ENCODE data around the gene DPPA3.
A peak's percentile ranks its signal among the peaks of the same experiment; 100 is the strongest.
"Not testable (repeated sequence)": the region's sequence is repeated elsewhere in the genome, so short reads cannot be mapped to it uniquely, and the experiment has no call there.

The DPPA3 gene

DNA sequence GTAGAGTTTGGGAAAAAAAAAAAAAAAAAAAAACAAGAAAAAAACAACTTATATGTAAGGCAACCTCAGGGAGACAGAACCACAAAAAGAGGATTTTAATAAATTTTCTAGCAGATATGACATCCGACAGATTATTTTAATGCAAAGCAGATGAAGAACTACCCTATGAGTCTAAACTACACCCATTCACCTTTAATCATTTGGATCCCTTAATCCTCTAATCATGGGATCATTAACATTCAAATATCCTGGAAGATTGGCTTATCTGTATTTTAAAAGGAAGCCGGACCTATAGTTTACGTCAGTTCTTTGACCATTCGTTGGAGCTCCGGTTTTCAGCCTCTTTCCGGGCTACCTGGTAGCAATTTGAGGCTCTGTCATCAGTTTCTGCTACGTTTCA lies at the start of gene DPPA3:
Gene DPPA3 (plus strand): TSS at position 301 of the 400 bp plus-strand sequence. CDS start 138 bp downstream, outside the sequence.
- no peak for FAIRE-seq
- no peak for DNase-seq (ENCODE audit: low spot score)

DNA sequence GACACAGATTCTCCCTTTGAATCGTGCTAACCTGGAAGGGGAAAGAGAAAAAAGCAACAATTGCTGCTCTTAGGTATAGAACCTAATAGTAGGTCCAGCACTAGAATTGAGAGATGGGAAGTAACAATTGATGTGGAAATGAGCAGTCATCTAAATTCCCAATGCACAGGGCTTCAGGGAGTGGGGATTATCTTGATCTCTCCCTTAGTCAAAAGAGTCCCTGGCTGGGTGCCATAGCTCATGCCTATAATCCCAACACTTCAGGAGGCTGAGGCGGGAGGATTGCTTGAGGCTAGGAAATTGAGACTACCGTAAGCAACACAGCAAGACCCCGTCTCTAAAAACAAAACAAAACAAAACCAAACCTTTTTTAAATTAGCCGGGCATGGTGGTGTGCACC lies 49.5 kb upstream of the DPPA3 start:
- FAIRE-seq: no peak
- DNase-seq (ENCODE audit: low spot score): no peak

DNA sequence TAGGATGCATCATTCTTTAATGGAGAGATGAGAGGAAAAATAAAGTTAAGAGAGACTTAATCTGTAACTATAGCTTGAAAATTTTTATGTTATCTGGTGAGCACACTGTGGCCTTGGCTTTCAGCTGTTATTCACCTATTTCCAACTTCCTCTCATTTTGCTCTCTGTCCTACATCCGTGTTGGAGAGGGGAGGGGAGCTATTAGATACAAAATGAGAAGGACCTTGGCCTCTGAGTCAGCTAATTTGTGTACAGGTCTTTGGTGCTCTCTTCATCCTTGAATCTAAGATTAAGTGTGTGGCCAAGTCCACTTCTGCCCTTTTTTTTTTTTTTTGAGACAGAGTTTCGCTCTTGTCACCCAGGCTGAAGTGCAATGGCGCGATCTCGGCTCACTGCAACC lies 44.6 kb upstream of the DPPA3 start:
- no peak for FAIRE-seq
- DNase-seq (ENCODE audit: low spot score): no peak

DNA sequence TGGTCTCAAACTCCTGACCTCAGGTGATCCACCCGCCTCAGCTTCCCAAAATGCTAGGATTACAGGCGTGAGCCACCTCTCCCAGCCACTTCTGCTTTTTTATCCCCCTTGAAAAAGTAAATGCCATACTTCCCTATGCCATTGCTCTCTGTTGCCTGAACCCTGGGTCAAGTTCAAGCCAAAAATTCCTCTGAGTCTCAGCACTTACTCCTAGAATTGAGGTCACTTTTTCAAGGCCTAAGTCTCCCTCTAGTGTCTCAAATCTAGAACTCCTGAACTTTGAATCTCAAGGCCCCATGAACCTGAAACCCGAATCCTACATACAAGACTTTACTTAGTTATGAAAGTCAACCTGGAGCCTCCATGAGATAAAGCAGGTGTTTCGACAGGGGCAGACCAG lies 44.1 kb upstream of the DPPA3 start:
- FAIRE-seq (no peak), DNase-seq (ENCODE audit: low spot score) (peak; percentile 47)

DNA sequence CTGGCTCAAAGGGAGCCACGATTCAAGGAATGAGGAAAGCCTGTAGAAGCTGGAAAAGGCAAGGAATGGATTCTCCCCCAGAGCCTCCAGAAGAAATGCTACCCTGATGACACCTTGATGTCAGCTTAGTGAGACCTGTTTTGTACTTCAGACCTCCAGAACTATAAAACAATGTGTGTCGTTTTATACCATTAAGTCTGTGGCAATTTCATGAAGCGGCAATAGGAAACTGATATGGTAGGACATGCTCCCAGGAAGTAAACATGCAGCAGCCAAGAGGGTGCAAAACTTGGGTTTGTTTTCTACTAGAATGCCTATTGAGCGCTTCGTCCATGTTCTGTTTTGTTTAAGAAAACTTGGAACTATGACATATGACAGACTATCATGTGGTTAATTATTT lies 43.1 kb upstream of the DPPA3 start:
- FAIRE-seq: no peak

DNA sequence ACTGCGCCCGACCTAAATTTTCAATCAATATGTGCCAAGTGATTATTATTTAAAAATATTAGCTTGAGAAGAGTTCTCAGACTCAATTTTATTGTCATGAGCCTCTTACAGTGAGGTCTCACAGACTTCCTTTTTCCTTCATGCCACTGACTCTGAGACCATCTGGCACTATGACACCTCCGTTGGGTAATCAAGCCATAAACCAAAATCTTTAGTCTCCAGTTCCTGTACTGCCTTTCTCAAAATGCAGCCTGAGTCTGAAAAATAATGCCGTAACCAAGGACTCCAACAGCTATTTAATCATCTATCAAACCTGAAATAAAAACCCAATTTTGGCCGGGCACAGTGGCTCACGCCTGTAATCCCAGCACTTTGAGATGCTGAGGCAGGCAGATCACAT lies 35.8 kb upstream of the DPPA3 start:
- not testable (repeated sequence) for FAIRE-seq; DNase-seq (ENCODE audit: low spot score)

More for the DNA sequence above, 43.1 kb upstream of the DPPA3 start:
- no peak for DNase-seq (ENCODE audit: low spot score)

DNA sequence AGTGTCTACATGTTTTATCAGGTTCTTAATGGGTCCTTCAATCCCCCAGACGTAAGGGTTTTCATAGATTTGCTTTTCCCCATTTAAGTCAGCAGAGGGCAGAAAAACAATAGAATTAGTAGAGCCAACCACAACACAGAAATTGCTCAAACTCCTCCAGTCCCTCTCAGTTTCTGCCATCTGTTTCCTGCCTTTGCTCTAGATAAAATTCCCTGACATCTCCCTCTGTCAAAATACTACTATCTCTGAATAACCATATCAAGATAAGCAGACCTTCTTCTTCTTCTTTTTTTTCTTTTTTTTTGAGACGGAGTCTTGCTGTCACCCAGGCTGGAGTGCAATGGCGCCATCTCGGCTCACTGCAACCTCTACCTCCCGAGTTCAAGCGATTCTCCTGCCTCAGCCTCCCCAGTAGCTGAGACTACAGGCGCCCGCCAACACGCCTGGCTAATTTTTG lies 33.8 kb upstream of the DPPA3 start:
- peak; percentile 75 for DNase-seq (ENCODE audit: low spot score)
- FAIRE-seq: not testable (repeated sequence)

DNA sequence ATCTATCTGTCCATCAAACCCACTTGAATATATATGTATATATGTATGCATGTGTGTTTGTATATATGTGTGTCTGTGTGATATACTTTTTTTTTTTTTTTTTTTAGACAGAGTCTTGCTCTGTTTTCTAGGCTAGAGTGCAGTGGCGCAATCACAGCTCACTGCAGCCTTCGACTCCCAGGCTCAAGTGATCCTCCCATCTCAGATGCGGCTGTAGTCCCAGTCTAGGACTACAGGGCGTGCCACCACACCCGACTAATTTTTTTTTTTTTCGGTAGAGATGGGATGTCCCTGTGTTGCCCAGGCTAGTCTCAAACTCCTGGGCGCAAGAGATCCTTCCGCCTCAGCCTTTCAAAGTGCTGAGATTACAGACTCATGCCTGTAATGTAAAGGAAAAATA lies 32.5 kb upstream of the DPPA3 start:
- FAIRE-seq (no peak), DNase-seq (ENCODE audit: low spot score) (no peak)

DNA sequence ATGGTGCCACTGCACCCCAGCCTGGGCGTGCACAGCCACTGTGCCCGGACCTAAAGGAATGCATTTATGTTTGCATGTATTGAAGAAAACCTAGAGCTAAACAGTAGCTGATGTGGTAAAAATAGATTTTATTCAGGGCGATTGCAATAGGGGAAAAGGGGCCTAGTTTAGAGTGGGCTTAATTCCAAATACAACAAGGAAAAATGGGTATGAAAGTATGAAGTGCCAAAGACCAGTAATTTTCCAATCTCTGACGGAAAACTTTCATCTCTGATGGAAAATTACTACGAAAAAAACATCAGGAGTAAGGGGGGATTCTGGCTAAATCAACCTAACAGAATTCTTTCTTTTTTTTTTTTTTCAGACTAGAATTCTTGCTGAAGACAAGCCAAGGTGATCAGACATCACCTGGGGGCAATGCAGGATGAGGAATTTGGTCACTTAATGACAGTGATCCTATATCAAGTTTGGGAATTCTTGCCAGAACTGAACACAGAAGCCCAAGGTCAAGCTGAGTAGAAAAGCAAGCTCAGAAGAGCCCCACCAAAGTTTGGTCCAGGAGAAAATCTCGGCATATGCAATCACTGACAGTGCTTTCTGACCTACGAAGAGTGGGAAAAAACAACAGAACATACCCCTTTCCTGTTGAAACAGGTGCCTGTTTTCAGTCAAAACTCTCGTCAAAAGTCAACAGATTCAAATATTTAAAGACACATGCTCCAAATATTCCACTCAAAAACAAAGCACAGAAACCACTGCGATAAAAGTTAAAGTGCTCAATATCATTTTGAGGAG lies 31.8 kb upstream of the DPPA3 start:
- DNase-seq (ENCODE audit: low spot score): no peak
- no peak for FAIRE-seq

DNA sequence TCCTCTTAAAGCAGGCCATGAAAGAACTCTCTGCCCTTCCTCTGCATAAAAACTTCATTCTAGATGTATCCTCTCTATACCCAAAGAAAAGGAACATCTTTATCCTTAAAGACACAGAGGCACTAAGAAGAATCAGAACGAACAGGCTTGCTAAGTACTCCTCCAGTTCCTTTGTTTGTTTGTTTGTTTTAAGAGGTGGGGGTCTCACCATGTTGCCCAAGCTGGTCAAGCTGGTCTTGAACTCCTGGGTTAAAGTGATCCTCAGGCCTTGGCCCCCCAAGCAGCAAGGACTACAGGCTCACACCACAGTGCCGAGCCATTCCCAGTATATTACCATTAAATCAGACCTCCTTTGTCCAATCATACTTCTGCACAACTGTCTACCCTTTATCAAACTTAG lies 29.7 kb upstream of the DPPA3 start:
- FAIRE-seq: no peak

DNA sequence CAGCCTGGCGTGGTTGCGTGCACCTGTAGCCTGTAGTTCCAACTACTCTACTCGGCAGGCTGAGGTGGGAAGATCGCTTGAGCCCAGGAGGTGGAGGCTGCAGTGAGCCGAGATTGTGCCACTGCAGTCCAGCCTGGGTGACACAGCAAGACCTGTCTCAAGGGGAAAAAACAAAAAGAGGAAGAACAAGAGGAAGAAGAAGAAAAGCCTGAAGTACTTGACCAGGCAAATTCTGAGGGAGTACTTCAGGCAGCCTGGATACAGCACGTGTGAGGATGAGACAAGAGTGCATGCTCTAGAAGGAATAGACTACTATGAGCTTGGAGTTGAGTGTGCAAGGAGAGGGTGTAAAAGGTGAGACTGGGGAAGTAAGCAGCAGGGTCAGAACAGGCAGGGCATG lies 17.4 kb upstream of the DPPA3 start:
- DNase-seq (ENCODE audit: low spot score) (no peak), FAIRE-seq (no peak)

More for the DNA sequence above, 29.7 kb upstream of the DPPA3 start:
- DNase-seq (ENCODE audit: low spot score): no peak

DNA sequence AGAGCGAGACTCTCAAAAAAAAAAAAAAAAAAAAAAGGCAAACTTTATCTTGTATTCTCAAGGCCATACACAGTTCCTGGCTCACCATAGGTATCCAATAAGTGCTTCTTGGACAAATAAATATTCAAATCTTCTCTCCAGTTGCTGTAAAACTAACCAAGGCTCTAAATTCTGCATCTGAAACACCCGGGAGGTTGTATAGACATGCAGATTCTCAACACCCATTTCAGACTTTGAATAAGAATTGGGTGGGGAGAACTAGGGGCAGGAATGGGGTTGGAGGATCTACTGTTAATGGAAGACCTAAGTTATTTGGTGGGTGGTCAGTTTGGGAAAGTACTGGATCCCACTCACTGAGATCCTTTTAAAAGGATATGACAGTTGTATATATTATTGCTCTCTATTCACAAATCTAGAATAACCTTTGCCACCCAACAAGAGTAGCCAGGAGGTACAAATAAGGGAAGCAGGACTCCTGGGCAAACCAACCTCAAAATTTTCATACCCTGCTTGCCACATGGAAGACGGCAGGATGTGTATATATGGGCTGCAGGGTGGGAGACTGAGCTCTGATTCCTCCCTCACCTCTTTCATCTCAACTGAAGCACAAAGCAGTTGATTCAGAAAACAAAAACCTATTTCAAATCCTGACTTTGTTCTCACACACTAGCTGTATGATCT lies 16.5 kb upstream of the DPPA3 start:
- FAIRE-seq: no peak
- DNase-seq (ENCODE audit: low spot score): no peak

DNA sequence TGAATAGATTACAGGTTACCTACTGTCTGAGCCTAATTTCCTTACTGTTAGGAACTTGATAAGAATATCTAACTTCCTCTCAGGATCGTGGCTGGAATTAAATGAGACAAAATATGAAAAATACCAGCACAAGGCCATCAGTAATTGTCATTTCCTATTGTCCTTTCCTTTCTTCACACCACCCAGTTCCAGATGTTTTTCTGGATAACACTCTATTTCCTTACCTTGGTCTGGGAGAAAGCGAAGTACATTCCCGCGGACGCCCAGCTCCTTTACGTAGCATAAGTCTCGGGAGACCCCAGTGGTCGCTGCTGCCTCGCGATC lies 16.0 kb upstream of the DPPA3 start:
- DNase-seq (ENCODE audit: low spot score): no peak
- no peak for FAIRE-seq

DNA sequence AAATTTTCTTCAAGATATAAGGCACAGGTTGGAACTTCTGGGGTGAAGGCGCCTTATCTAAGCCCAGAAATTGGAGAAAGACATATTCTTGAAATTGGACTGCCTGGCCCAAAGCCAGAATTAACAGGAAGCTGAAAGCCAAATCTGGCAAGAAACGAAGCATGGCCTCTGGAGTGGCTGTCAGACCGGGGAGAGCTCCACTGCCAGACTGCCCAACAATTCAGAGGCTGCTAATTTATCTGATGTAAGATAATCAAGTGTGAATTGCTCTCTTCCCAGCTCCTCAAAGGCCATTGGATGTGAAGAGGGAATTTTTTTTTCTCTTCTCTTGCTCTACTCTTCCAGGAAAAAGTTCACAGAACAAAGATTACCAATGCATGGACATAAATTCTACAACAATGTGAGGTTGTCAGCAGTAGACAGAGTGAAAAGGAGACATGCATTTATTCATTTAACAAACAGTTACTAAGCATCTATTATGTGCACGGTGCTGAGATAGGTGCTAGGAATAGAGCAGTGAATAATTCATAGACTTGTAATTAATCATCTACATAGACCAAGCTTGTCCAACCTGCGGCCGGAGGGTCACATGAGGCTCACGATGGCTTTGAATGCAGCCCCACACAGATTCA lies 15.6 kb upstream of the DPPA3 start, which contains the start of gene GDF3:
Gene GDF3 (minus strand): TSS at position 210 of the 632 bp plus-strand sequence. CDS start 47 bp downstream, at position 163.
- DNase-seq (ENCODE audit: low spot score) (peak; percentile 33), FAIRE-seq (no peak)

DNA sequence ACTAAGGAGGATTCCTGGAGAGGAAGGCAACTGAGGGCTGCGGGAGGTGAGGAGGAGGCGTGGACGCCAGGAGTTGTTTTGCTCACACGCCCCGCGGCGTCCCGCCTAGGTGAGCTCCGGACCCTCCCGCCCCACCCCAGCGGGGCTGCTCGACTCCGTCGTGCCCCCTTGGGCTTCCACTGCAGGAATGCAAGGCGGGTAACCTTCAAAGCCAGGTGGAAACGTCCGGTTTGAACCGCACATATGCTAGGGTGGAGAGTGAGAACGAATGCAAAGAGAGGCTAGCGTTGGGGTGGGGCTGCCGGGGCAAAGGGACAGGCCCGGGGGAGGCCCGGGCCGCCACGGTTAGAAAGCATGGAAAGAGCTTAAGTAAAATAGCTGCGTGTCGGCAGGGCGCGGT lies 5.4 kb upstream of the DPPA3 start:
- DNase-seq (ENCODE audit: low spot score): no peak
- FAIRE-seq: no peak

DNA sequence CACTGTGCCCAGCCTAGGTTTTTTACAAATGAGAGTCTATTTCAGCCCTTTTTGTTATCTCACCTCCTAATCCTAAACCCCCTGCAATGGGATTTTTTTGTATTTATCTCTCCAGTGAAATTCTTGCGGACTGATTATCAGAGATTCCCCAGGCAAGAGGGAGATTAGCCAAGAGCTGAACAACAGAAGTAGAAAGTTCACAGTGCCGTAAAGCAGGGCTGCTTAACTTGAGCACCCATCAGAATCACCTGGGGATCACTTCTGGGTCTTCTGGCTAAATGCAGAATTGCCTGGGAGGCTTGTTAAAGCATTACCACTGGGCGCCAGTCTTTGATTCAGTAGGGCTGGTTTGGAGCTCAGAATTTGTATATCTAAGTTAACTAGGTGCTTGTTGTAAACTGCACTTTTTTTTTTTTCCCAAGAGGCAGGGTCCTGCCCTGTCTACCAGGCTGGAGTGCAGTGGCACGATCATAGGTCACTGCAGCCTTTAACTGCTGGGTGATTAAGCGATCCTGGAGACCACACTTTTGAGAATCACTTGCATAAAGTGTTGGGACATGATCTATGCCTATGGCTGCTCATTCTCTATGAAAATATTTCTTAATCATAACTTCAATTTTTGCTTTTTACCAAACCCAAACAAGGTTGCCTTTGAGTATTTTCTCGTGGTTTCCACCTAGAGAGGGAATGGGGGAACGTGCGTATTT lies 1.1 kb upstream of the DPPA3 start:
- DNase-seq (ENCODE audit: low spot score): no peak
- FAIRE-seq: no peak

DNA sequence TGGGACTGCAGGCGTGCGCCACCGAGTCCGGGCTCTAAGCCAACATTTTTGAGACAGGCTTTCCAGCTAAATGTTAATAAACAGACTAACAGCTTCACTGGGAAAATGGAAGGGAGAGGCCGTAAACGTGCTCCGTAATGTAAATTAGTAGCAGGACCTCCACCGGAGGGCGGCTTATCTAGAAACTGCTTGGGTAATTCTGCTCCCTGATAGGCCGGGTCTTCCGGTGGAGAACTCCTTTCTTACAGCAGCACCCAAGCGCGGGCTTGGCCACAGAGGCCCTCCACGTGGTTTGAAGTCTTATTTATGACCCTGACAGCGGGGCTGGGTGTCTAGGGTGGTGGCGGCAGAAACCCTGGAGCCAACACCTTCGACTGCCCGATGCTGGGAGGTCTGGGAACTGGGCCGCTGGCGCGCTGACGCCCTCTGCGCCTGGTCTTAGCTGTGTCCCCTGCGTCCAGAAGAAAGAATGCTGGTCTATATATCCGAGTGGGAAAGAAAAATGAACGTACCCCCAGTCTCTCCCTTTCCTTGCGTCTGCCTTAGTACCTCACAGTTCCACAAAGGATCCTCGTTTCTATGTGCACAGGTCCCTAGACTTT lies 1.7 kb downstream of the DPPA3 start:
- FAIRE-seq (no peak), DNase-seq (ENCODE audit: low spot score) (no peak)

DNA sequence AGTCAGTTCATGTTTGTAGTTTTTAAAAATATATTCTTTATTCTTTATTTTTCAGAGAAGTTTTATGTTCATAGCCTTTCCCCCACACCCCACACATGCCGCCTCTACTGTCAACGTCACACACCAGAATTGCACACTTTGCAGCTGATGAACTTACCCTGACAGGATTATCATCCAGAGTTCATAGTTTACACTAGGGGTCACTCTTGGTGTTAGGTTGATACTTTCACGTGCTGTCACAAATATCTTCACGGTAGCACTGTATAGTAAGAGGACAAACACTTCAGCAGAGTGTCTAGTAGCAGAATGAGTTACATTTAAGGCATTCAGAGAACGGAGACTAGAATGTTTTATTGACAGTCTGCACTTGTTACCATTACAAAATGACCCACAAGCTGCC lies 5.1 kb downstream of the DPPA3 start:
- peak; percentile 70 for FAIRE-seq
- peak; percentile 46 for DNase-seq (ENCODE audit: low spot score)

DNA sequence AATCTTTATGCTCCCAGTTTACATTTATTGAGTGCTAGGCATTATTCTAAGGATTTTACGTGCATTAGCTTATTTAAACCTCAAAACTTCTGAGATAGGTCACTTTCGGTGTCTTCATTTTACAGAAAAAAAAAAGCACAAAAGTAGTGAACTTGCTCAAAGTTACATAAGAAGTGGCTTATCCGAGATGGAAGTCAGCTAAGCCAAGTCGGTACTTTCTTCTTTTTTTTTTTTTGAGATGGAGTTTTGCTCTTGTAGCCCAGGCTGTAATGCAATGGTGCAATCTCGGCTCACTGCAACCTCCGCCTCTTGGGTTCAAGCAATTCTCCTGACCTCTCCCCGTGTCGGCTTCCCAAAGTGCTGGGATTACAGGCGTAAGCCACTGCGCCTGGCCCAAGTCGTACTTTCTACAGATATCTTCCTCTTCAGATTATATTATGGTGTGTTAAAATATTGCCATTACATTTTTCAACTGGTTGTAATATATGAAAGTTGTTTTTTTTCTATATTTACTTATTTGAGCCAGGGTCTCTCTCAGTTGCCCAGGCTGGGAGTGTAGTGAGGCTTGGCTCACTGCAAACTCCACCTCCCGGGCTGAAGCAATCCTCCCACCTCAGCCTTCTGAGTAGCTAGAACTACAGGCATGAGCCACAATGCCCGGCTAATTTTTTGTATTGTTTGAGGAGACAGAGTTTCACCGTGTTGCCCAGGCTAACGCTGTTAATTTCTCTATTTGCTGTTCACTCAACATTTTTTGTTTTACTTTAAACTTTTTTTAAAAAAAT lies 8.9 kb downstream of the DPPA3 start:
- no peak for DNase-seq (ENCODE audit: low spot score)
- no peak for FAIRE-seq

DNA sequence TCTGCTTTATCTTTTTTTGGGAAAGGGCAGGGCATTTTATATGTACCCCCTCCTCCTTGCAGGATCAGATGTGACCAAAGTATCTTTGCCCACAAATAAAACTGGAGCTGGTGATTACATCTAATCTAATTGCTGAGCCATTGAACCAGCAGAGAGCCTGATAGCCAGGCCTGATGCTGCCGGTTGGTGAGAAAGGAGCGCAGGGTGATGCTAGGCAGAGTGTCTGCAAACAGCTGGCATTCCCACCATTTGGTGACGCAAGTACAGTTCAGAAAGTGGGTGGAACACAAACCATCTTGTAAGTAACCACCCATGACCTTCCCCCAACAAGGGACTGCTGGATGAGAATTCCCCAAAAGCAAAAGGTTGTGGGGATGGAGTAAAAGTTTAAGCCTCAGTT lies 12.7 kb downstream of the DPPA3 start:
- DNase-seq (ENCODE audit: low spot score) (no peak), FAIRE-seq (peak; percentile 20)
